ENCODE results near the gene DDX10. TPM values are rescaled to one million over a fixed set of nuclear protein-coding genes. Genes with fewer than 3 reads are reported as not detected.

Gene DDX10
- total and polyA plus RNA-seq, 9 donors: 19.7 to 33.1 (median 24.2) TPM

GRCh38 chr11:108909041-108909440 is 244.2 kb downstream of the DDX10 start:
- no peaks in the 10 kb centered on the region for H3K36me3 ChIP-seq (ENCODE audit: control insufficient read depth, insufficient read depth, low read length)
- H3K9me3 ChIP-seq (replicated peaks; ENCODE audit: control insufficient read depth, low read depth, low read length): no peaks in the 10 kb centered on the region
- no peak overlapping the region for H3K4me3 ChIP-seq (ENCODE audit: low read length)
- H3K27ac ChIP-seq (ENCODE audit: low read length): no peak overlapping the region
- no peak for DNase-seq
- H3K27me3 ChIP-seq (ENCODE audit: control insufficient read depth, insufficient read depth, low read length): no peaks in the 10 kb centered on the region
- WGBS (ENCODE audit: insufficient coverage): no CpG with 5 or more reads among the region's 5 CpGs
- no peaks in the 10 kb centered on the region for H3K4me1 ChIP-seq (ENCODE audit: control insufficient read depth, insufficient read depth, low read length)

- DNase-seq: no peak
- no peaks in the 10 kb centered on the region for H3K4me1 ChIP-seq (ENCODE audit: control insufficient read depth, insufficient read depth, low read length)
- H3K4me3 ChIP-seq (ENCODE audit: low read length): no peak overlapping the region
- H3K27ac ChIP-seq (ENCODE audit: low read length): no peak overlapping the region
- H3K36me3 ChIP-seq (ENCODE audit: control insufficient read depth, insufficient read depth, low read length): no peaks in the 10 kb centered on the region
- H3K9me3 ChIP-seq (replicated peaks; ENCODE audit: control insufficient read depth, low read depth, low read length): no peaks in the 10 kb centered on the region
- H3K27me3 ChIP-seq (ENCODE audit: control insufficient read depth, insufficient read depth, low read length): no peaks in the 10 kb centered on the region
- WGBS (ENCODE audit: insufficient coverage): no CpG with 5 or more reads among the region's 3 CpGs
Observed at GRCh38 chr11:108909921-108910320, 245.1 kb downstream of the DDX10 start.

GRCh38 chr11:108912581-108912980 is 247.7 kb downstream of the DDX10 start:
- Histone ChIP-seq H3K9me3 (replicated peaks; ENCODE audit: control insufficient read depth, low read depth, low read length) (no peaks in the 10 kb centered on the region), H3K27ac (ENCODE audit: low read length) (no peak overlapping the region), H3K27me3 (ENCODE audit: control insufficient read depth, insufficient read depth, low read length) (no peaks in the 10 kb centered on the region), H3K4me3 (ENCODE audit: low read length) (no peak overlapping the region), H3K4me1 (ENCODE audit: control insufficient read depth, insufficient read depth, low read length) (no peaks in the 10 kb centered on the region), H3K36me3 (ENCODE audit: control insufficient read depth, insufficient read depth, low read length) (no peaks in the 10 kb centered on the region)
- no CpG with 5 or more reads among the region's 1 CpG for WGBS (ENCODE audit: insufficient coverage)
- DNase-seq: no peak

GRCh38 chr11:108913204-108913603 is 248.3 kb downstream of the DDX10 start:
- H3K27me3 ChIP-seq (ENCODE audit: control insufficient read depth, insufficient read depth, low read length): no peaks in the 10 kb centered on the region
- H3K4me3 ChIP-seq (ENCODE audit: low read length): no peak overlapping the region
- DNase-seq: no peak
- 90% methylated on average over 2 of the region's 4 CpGs for WGBS (ENCODE audit: insufficient coverage)
- no peak overlapping the region for H3K27ac ChIP-seq (ENCODE audit: low read length)
- H3K4me1 ChIP-seq (ENCODE audit: control insufficient read depth, insufficient read depth, low read length): no peaks in the 10 kb centered on the region
- H3K36me3 ChIP-seq (ENCODE audit: control insufficient read depth, insufficient read depth, low read length): no peaks in the 10 kb centered on the region
- H3K9me3 ChIP-seq (replicated peaks; ENCODE audit: control insufficient read depth, low read depth, low read length): no peaks in the 10 kb centered on the region

- no peak for DNase-seq
- H3K36me3 ChIP-seq (ENCODE audit: control insufficient read depth, insufficient read depth, low read length): no peaks in the 10 kb centered on the region
- no peaks in the 10 kb centered on the region for H3K4me1 ChIP-seq (ENCODE audit: control insufficient read depth, insufficient read depth, low read length)
- no peaks in the 10 kb centered on the region for H3K9me3 ChIP-seq (replicated peaks; ENCODE audit: control insufficient read depth, low read depth, low read length)
- no peak overlapping the region for H3K4me3 ChIP-seq (ENCODE audit: low read length)
- 43% methylated on average over 1 of the region's 2 CpGs for WGBS (ENCODE audit: insufficient coverage)
- H3K27ac ChIP-seq (ENCODE audit: low read length): no peak overlapping the region
- no peaks in the 10 kb centered on the region for H3K27me3 ChIP-seq (ENCODE audit: control insufficient read depth, insufficient read depth, low read length)
Observed at GRCh38 chr11:108914211-108914610, 249.3 kb downstream of the DDX10 start.

- no peaks in the 10 kb centered on the region for H3K36me3 ChIP-seq (ENCODE audit: control insufficient read depth, insufficient read depth, low read length)
- DNase-seq: no peak
- no peak overlapping the region for H3K4me3 ChIP-seq (ENCODE audit: low read length)
- no peak overlapping the region for H3K27ac ChIP-seq (ENCODE audit: low read length)
- no peaks in the 10 kb centered on the region for H3K9me3 ChIP-seq (replicated peaks; ENCODE audit: control insufficient read depth, low read depth, low read length)
- H3K4me1 ChIP-seq (ENCODE audit: control insufficient read depth, insufficient read depth, low read length): no peaks in the 10 kb centered on the region
- H3K27me3 ChIP-seq (ENCODE audit: control insufficient read depth, insufficient read depth, low read length): no peaks in the 10 kb centered on the region
Observed at GRCh38 chr11:108914981-108915380, 250.1 kb downstream of the DDX10 start.

GRCh38 chr11:108915666-108916065 is 250.8 kb downstream of the DDX10 start:
- Histone ChIP-seq H3K4me3 (ENCODE audit: low read length) (no peak overlapping the region), H3K9me3 (replicated peaks; ENCODE audit: control insufficient read depth, low read depth, low read length) (no peaks in the 10 kb centered on the region), H3K36me3 (ENCODE audit: control insufficient read depth, insufficient read depth, low read length) (no peaks in the 10 kb centered on the region), H3K27me3 (ENCODE audit: control insufficient read depth, insufficient read depth, low read length) (no peaks in the 10 kb centered on the region), H3K27ac (ENCODE audit: low read length) (no peak overlapping the region), H3K4me1 (ENCODE audit: control insufficient read depth, insufficient read depth, low read length) (no peaks in the 10 kb centered on the region)
- no CpG with 5 or more reads among the region's 2 CpGs for WGBS (ENCODE audit: insufficient coverage)
- no peak for DNase-seq

GRCh38 chr11:108916290-108916689 is 251.4 kb downstream of the DDX10 start:
- H3K4me3 ChIP-seq (ENCODE audit: low read length): no peak overlapping the region
- H3K27ac ChIP-seq (ENCODE audit: low read length): no peak overlapping the region
- no peak for DNase-seq
- no peaks in the 10 kb centered on the region for H3K36me3 ChIP-seq (ENCODE audit: control insufficient read depth, insufficient read depth, low read length)
- H3K9me3 ChIP-seq (replicated peaks; ENCODE audit: control insufficient read depth, low read depth, low read length): no peaks in the 10 kb centered on the region
- no CpG with 5 or more reads among the region's 1 CpG for WGBS (ENCODE audit: insufficient coverage)
- H3K4me1 ChIP-seq (ENCODE audit: control insufficient read depth, insufficient read depth, low read length): no peaks in the 10 kb centered on the region
- no peaks in the 10 kb centered on the region for H3K27me3 ChIP-seq (ENCODE audit: control insufficient read depth, insufficient read depth, low read length)

GRCh38 chr11:108916935-108917334 is 252.1 kb downstream of the DDX10 start:
- Histone ChIP-seq H3K36me3 (ENCODE audit: control insufficient read depth, insufficient read depth, low read length) (no peaks in the 10 kb centered on the region), H3K4me3 (ENCODE audit: low read length) (no peak overlapping the region), H3K4me1 (ENCODE audit: control insufficient read depth, insufficient read depth, low read length) (no peaks in the 10 kb centered on the region), H3K9me3 (replicated peaks; ENCODE audit: control insufficient read depth, low read depth, low read length) (no peaks in the 10 kb centered on the region), H3K27ac (ENCODE audit: low read length) (no peak overlapping the region), H3K27me3 (ENCODE audit: control insufficient read depth, insufficient read depth, low read length) (no peaks in the 10 kb centered on the region)
- DNase-seq: no peak
- no CpG with 5 or more reads among the region's 2 CpGs for WGBS (ENCODE audit: insufficient coverage)

GRCh38 chr11:108921211-108921610 is 256.3 kb downstream of the DDX10 start:
- no peaks in the 10 kb centered on the region for H3K36me3 ChIP-seq (ENCODE audit: control insufficient read depth, insufficient read depth, low read length)
- H3K27ac ChIP-seq (ENCODE audit: low read length): no peak overlapping the region
- no peaks in the 10 kb centered on the region for H3K27me3 ChIP-seq (ENCODE audit: control insufficient read depth, insufficient read depth, low read length)
- no peaks in the 10 kb centered on the region for H3K9me3 ChIP-seq (replicated peaks; ENCODE audit: control insufficient read depth, low read depth, low read length)
- no peak overlapping the region for H3K4me3 ChIP-seq (ENCODE audit: low read length)
- WGBS (ENCODE audit: insufficient coverage): no CpG with 5 or more reads among the region's 2 CpGs
- DNase-seq: no peak
- no peaks in the 10 kb centered on the region for H3K4me1 ChIP-seq (ENCODE audit: control insufficient read depth, insufficient read depth, low read length)

- no peaks in the 10 kb centered on the region for H3K9me3 ChIP-seq (replicated peaks; ENCODE audit: control insufficient read depth, low read depth, low read length)
- WGBS (ENCODE audit: insufficient coverage): no CpG with 5 or more reads among the region's 3 CpGs
- peaks cover 5% of the 10 kb centered on the region for H3K4me1 ChIP-seq (ENCODE audit: control insufficient read depth, insufficient read depth, low read length)
- no peaks in the 10 kb centered on the region for H3K27me3 ChIP-seq (ENCODE audit: control insufficient read depth, insufficient read depth, low read length)
- H3K4me3 ChIP-seq (ENCODE audit: low read length): no peak overlapping the region
- no peak for DNase-seq
- no peaks in the 10 kb centered on the region for H3K36me3 ChIP-seq (ENCODE audit: control insufficient read depth, insufficient read depth, low read length)
- no peak overlapping the region for H3K27ac ChIP-seq (ENCODE audit: low read length)
Observed at GRCh38 chr11:108922241-108922640, 257.4 kb downstream of the DDX10 start.
